Measurements from ENCODE around the gene CGN.
"Not testable (repeated sequence)": the region's sequence is repeated elsewhere in the genome, so short reads cannot be mapped to it uniquely, and the experiment has no call there.

CGN gene

DNA sequence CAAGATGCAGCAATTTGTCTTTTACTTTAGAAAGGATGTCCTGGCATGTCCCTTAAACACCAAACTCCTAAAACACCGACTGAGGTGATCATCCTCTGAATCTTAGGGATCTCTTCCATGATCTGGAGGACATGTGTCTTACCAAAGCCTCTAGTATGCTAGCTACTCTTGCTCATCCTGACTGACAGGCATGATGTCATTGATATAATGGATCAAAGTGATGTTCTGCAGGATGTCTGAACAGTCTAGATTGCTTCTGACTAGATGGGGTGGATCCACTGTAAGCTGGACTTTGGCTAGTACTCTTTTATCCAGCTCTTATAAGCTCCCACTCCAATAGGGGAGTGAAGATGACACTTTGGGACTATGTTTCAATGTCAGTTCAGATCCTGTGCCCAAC lies 11.3 kb upstream of the CGN start:
- no peak for DNase-seq (ENCODE audit: low read depth)

DNA sequence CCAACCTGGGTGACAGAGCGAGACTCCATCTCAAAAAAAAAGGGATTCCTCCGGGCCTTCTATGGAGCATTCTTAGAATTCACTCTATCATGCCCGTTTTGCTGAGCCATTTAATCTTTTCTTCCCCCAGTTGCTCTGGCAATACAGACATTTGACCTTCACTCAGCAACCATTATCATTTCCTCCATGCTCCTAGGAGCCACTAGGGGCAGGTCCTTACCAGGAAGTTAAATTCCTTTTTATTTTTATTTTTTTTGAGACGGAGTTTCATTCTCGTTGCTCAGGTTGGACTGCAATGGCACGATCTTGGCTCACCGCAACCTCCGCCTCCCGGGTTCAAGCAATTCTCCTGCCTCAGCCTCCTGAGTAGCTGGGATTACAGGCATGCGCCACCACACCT lies 9.7 kb upstream of the CGN start:
- no peak for DNase-seq (ENCODE audit: low read depth)

DNA sequence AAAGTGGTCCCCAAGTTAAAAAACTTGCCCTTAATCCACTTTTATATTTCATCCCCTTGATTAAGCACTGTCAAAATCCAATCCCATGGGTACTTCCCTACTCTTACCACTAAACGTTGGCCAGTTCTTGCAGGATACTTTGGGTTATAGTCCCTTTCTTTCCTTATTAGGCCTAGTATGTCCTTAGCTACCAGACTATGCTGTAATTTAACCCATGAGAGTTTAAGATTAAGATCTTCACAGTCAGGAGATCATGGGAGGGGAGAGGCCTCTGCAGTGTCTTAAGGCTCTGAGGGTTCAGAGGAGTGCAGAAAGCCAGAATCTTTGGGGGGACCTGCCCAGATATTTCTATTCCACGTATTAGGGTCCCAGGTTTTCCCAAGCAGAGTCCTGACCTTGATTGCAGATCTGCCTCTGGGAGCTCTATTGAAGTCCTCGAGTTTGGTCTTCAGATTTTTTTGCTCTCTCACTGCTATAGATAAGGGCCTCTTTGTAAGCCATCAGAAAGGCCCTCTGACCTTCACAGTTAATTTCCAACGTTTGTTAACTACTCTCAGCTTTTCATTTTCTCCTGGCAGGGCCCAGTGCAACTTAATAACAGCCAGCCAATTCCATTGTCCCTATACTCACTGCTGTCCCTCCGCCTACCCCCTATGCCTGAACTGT lies 9.0 kb upstream of the CGN start:
- DNase-seq (ENCODE audit: low read depth) = no peak

DNA sequence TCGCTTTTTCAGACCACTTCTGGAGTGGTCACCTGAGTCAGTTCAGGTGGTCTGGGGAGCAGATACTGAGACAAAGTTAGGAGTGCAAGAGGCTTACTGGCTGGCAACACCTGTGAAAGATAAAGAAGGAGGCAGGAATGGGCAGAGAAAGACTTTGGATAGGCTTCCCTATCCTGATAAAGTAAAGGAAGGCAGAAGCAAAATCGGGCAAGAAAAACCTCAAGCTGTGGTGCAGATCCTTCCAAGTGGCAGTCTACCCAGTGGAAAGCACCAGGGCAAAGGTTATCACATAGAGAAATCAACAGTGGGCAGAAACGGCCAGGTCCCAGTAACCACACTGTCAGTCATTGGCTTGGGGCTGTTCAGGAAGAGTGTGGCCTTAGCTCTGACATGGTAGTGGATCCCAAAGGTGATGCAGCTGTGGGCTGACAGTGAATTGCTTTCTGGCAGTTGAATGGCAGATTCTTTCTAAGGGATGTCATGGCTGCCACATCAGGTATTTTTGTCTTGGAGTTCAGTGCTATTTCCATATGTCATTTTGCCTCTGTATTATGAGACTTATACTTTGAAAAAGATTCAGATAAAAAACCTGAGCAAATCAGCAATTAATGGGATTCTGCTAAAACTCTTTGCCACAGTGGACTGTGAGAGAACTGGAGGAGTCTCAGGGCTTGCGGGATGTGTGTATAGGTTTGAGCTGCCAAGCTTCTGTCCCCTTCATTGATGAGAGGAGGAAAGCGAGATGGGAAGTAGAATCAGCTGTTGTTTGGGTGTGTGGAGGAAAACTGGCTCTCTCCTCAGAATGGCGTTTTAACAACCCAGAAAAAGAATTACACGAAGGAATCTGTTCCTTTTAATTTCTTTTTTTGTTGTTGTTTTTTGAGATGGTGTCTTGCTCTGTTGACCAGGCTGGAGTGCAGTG lies 8.1 kb upstream of the CGN start:
- no peak for DNase-seq (ENCODE audit: low read depth)

DNA sequence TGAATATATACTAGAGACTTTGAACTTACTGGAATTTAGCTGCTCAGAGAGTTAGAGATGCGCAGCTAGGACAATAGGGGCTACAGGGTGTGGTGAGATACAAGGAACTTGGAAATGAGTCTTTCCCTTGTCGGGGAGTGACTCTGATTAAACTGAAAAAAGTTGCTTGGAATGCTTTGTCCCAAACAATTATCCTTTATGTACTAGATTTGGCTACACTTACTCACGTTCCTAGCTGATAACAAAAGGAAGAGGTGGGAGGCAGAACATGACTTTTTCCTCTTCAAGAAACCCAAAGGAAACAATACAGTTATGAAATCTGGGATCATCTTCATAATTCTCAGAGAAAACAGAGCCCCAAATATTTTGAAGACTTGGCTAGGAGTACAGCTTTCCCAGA lies 6.9 kb upstream of the CGN start:
- no peak for DNase-seq (ENCODE audit: low read depth)

DNA sequence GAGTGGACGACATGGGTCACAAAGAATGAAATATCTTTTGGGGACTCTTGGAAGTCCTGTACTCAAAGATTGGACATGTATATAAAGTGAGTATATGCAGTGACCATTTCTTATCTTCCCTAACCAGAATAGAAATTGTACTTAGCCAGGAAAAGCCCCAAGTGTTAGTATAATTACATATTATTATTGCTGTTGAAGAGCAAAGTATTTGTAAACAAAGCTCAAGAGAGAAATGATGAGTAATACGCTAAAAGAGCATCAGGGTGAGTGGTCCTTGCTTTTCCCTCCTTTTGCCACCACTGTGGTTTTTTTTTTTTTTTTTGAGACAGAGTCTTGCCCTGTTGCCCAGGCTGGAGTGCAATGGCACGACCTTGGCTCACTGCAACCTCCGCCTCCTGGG lies 6.4 kb upstream of the CGN start:
- no peak for DNase-seq (ENCODE audit: low read depth)

DNA sequence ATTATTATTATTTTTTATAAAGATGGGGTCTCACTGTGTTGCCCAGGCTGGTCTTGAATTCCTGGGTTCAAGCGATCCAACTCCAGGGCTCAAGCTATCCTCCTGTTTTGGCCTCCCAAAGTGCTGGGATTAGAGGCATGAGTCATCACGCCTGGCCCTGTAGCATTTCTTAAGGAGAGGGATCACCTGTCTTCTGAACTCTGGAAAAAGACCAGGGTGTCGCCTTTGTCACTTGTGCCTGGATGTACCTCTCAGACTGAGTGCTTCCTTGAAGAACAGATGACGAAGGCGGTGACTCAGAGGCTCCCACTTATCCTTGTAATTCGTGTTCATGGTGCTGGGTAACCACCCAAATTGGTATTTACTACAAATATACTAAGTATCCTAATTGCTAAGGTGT lies 2.4 kb upstream of the CGN start:
- DNase-seq (ENCODE audit: low read depth) = no peak

DNA sequence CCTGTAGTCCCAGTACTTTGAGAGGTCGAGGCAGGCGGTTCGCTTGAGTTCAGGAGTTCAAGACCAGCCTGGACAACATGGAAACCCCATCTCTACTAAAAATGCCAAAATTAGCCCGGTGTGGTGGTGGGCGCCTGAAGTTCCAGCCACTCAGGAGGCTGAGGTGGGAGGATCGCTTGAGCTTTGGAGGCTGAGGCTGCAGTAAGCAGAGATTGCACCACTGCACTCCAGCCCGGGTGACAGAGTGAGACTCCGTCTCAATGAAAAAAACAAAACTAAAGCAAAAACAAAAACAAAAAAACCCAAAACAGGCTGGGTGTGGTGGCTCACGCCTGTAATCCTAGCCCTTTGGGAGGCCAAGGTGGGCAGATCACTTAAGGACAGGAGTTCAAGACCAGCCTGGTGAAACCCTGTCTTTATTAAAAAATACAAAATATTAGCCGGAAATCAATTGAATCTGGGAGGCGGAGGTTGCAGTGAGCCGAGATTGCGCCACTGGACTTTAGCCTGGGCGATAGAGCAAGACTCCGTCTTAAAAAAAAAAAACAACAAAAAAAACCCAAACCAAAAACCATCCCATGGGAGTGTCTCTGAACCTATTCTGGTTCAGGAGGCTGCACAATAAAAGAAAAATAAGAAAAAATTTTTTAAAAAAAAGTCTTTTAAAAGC lies 1.7 kb upstream of the CGN start:
- DNase-seq (ENCODE audit: low read depth) = no peak

DNA sequence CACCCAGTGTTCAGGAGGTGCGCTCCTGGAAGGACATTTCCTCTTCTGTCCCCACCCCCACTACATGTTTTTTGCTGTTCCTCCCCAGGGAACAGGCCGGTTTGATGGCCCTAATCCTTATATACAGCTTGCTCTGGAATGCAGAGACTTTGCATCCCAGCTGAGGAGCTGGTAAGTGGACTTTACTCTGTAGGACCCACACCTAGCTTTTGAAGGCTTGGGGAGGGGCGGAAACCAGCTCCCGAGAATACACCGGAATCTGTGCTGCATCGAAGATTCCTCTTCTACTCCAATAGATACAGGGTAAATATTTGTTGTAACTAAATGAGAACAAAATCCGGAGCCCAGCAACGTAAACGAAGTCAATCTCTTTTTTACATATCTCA lies 1.2 kb upstream of the CGN start:
- no peak for DNase-seq (ENCODE audit: low read depth)

DNA sequence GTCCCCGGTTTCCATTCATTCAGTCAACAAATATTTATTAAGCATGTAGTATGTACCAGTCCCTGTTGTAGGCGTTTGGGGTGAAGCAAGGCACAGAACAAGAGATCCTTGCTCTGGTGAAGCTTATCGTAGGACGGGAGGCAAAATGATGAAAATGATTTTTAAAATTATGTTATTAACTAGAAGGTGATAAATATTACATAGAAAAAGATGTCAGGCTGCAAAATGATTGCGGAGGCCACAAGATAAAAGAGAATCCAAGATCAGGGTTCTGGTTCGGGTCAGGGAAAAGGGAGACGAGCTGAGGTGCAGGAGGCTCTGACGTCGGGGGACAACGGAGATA lies 602 bp upstream of the CGN start:
- no peak for DNase-seq (ENCODE audit: low read depth)

DNA sequence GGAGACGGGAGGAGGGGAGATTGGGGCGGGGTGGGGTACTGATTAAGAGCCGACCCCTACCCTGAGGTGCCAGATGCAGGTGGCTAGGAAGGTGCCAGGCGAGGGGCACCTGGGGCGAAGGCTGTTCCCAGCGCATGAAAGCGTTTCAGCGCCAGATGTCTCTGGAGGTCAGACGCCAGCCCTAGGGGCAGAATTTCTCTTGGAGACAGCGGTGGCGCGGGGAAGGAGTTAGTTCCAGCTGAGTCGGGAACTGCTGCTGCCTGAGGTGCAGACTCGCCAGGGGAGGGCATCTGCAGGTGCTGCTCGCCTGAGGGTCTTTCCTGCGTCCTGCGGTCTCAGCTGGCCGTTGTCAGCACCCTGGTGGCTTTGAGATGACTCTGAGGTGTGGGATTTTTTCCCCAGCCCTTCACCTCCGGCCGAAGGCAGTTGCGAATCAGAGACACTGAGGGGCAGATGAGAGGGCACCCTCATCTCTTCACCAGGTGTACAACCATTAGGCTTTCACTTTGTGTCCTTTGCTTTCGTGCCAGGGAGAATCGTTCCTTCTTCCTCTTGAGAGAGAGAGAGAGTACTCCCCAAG lies 539 bp downstream of the CGN start:
- DNase-seq (ENCODE audit: low read depth) = peak; percentile 9

DNA sequence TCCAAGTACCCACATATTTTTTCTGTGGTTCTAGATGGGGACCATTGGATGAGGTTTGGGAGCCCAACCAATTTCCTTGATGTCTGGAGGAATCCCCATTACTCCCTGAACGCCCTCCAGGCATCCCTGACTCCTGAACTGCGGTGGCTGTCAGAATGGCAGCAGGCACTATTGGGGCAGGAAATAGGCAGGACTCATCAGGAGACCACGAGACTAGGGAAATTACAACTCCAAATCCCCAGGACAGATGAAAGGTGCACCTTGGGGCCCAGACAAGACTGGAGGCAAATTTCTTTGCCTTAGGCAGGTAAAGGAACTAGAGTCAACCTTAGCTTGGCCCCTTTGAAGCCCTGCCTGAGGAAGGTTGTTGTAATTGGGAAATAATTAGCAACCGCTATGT lies 1.1 kb downstream of the CGN start:
- no peak for DNase-seq (ENCODE audit: low read depth)

DNA sequence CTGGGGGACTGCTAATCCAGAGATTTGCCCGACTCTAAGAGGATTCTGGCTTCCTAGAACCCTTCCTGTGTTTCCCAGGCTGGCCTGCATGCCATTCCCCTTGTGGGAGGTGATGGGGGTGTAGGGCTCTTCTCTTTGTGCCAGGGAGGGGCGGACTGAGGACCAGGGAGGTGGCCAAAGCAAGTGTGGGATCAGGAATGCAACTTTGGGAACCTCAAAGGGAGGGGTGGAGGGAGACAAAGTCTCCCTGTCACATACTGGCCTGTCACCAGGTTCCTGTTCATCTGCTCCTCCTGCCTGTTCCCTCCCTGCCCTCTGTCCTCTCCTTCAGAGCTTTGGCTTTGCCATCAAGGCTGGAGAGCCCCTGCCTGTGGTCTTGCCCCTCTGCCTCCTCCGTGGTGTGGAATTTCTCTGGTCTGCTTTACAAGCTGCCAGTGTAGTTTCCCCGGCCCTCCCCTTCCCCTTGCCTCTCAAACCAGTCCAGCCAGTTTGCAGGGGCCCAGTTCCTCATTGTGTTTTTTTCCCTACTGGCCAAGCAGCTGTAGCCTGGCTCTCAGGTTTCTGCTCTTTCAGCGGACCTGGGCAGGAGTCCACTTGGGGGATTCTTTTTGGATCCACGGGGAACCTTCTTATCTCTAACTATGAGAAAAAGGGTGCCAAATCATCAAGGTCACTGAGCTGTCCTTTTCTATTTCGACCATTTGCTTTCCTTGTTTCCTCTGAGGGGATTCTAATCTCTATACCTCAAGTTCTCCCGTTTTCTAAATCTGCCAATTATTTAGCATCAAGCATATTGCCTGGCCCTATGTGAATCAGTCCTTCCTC lies 1.8 kb downstream of the CGN start:
- no peak for DNase-seq (ENCODE audit: low read depth)

DNA sequence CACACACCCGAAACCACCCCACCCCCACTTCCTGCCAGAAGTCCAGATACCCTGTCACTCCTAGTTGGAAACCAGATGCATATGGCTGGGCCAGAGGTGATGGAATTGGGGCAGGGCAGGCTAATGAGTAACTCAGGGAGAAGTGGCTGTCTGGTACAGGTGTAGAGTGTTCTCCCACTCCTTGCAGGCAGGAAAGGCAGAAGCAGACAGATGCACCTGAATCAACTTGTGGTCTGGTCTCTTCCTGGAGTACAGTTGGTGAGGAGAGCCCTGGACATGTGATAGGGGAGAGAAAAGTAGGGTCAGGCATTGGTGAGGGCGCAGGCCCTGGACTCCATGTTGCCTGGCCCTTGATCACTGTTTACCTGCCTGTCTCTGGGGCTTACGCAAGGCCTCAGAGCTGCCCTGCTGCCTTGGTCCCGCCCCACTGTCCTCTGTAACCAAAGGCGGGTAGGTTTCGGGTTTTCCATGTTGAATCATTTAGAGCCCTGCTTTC lies 2.5 kb downstream of the CGN start:
- no peak for DNase-seq (ENCODE audit: low read depth)

DNA sequence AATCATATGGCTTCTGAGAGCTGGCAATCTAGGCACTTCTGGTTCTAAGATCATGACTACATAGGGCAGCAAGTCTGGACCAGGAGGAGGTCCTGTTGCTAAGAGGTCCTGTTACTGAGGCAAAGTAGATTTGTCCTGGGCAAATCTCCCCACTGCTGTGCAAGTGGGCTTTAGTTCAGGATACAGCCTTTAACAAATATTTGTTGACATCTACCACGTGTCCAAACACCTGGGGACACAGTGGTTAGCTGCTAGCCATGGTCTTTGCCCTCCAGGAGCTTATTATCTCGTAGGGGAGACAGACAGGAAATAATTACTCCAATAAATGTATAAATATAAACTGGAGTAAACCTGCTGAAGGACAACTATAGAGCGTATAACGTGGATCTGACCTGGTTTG lies 3.2 kb downstream of the CGN start:
- DNase-seq (ENCODE audit: low read depth) = no peak

DNA sequence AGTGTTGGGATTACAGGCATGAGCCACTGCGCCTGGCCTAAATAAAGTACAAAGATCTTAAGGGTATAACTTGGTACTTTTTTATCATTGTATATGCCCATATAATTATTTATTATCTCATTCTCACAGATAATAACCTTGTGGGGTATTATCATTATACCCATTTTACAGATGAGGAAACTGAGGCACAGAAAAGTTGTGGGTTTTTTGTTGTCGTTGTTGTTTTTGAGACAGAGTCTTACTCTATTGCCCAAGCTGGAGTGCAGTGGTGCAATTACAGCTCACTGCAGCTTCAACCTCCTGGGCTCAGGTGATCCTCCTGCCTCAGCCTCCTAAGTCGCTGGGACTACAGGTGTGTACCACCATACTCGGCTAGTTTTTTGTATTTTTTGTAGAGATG lies 4.1 kb downstream of the CGN start:
- no peak for DNase-seq (ENCODE audit: low read depth)

DNA sequence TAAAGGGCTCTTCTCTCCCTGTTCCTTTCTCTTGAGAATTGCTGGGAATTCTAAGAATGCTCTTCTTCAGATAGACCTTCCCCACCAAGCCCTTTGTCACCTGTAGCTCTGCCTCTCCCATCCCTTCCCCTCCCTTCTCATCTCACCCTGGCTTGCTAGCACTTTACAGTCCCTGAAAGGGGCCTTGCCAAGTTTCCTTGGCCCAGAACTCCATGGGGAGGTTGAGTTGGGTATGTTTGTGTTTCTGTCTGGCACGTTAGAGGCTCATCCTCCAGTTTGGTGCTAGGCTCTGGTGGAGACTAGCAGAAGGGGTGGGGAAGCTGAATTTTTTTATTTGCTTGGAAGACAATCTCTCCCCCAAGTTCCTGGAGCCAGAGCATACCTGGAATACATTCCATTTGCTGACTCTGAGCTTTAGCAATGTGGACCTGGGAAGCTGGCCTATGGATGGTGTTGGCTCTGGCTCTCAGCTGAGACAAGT lies 4.9 kb downstream of the CGN start:
- no peak for DNase-seq (ENCODE audit: low read depth)

DNA sequence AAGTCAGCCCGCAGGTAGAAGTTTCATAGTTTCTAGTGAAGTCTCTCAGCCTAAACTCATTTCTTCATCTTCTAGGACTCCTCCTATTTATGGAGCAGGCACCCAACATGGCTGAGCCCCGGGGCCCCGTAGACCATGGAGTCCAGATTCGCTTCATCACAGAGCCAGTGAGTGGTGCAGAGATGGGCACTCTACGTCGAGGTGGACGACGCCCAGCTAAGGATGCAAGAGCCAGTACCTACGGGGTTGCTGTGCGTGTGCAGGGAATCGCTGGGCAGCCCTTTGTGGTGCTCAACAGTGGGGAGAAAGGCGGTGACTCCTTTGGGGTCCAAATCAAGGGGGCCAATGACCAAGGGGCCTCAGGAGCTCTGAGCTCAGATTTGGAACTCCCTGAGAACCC lies 7.2 kb downstream of the CGN start:
- no peak for DNase-seq (ENCODE audit: low read depth)

DNA sequence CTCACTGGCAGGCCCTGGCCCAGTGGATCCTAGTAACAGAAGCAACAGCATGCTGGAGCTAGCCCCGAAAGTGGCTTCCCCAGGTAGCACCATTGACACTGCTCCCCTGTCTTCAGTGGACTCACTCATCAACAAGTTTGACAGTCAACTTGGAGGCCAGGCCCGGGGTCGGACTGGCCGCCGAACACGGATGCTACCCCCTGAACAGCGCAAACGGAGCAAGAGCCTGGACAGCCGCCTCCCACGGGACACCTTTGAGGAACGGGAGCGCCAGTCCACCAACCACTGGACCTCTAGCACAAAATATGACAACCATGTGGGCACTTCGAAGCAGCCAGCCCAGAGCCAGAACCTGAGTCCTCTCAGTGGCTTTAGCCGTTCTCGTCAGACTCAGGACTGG lies 7.7 kb downstream of the CGN start:
- no peak for DNase-seq (ENCODE audit: low read depth)

DNA sequence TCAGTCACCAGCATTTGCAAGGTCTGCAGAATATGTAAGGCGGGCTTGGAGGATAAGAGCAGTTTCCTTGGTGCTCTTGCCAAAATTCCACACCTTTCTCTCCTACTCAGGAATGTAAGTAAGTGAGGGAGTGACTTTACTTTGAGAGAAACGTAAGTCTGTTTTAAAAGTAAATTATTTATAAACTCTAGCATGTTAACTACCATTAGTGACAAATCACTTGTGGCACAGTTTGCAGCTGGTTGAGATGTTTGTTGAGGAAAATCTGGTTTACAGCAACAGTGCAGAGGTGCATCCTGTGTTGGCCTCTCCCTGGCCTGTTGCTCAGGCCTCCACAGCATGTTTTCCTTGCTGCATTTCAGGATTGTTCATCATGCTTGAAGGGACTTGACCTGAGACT lies 8.5 kb downstream of the CGN start:
- DNase-seq (ENCODE audit: low read depth) = no peak

DNA sequence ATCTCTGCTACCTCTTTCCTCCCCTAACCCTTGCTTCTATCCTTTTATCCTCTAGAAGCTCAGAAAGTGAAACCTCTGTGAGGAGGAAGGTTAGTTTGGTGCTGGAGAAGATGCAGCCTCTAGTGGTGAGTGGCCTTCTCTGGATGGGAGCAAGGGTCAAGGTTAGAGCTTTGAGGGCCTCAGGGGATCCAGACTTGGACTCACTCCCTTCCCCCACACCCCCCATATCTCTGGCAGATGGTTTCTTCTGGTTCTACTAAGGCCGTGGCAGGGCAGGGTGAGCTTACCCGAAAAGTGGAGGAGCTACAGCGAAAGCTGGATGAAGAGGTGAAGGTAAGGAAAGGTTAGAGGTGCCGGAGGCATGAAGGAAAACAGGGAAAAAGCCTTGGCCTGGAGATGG lies 9.2 kb downstream of the CGN start:
- DNase-seq (ENCODE audit: low read depth) = no peak

DNA sequence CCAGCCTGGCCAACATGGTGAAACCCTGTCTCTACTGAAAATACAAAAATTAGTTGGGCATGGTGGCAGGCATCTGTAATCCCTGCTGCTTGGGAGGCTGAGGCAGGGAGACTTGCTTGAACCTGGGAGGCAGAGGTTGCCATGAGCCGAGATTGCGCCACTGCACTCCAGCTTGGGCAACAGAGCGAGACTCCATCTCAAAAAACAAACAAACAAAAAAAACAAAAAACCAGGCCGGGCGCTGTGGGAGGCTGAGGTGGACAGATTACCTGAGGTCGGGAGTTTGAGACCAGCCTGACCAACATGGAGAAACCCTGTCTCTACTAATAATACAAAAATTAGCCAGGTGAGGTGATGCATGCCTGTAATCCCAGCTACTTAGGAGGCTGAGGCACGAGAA lies 11.2 kb downstream of the CGN start:
- not testable (repeated sequence) for DNase-seq (ENCODE audit: low read depth)

All from activated T-cell treated with anti-CD3 and anti-CD28 coated beads for 48 hours (primary cell).